GM12873 (cell line): ENCODE data around the gene DYNC1LI2.

Experiments used
- CTCF ChIP-seq: IDR thresholded peaks from 2 replicates; pipeline ENCODE4 v1.5.1; 2012; ENCODE audit warnings: low read depth, mild to moderate bottlenecking, moderate library complexity, low read length, control low read depth; ENCODE audit not compliant: insufficient read depth; ENCODE audit errors: missing control alignments

Gene DYNC1LI2

GRCh38 chr16:66677179-66677578 is 74.2 kb downstream of the DYNC1LI2 start:
- TF ChIP-seq CTCF: no peak

GRCh38 chr16:66676599-66676998 is 74.8 kb downstream of the DYNC1LI2 start:
- TF ChIP-seq CTCF: no peak

- TF ChIP-seq CTCF: no peak
Measured at GRCh38 chr16:66673691-66674090, 77.7 kb downstream of the DYNC1LI2 start.
